Epithelial cell of esophagus (primary cell): ENCODE data around the gene NTN1.

ENCODE experiments used
- DNase-seq: peaks from one replicate; pipeline ENCODE4 v3.0.0; 2010; ENCODE audit warnings: low read depth
- H3K4me3 ChIP-seq: 2 replicates; pipeline ENCODE4 v1.5.1; 2011; ENCODE audit warnings: mild to moderate bottlenecking, low read length, control low read depth
- CTCF ChIP-seq: IDR thresholded peaks from 2 replicates; pipeline ENCODE4 v1.5.1; 2011; ENCODE audit warnings: low read depth, mild to moderate bottlenecking, low read length, control low read depth, inconsistent platforms; ENCODE audit not compliant: insufficient read depth; ENCODE audit errors: missing control alignments

NTN1 gene

GRCh38 chr17:9286434-9286833 is 265.1 kb downstream of the NTN1 start:
- TF ChIP-seq CTCF, result no peak
- no peak overlapping the region for H3K4me3 ChIP-seq
- no peak for DNase-seq

GRCh38 chr17:9287306-9287705 is 266.0 kb downstream of the NTN1 start:
- DNase-seq, result no peak
- no peak overlapping the region for H3K4me3 ChIP-seq
- TF ChIP-seq CTCF, result no peak

GRCh38 chr17:9290226-9290613 is 268.9 kb downstream of the NTN1 start:
- no peak for DNase-seq
- TF ChIP-seq CTCF, result no peak

GRCh38 chr17:9291912-9292560 is 270.7 kb downstream of the NTN1 start:
- no peak overlapping the region for H3K4me3 ChIP-seq
- peak; percentile 73 for TF ChIP-seq CTCF
- DNase-seq, result peak; percentile 40

More at GRCh38 chr17:9290226-9290613, 268.9 kb downstream of the NTN1 start:
- peak overlapping the region; percentile 3 for H3K4me3 ChIP-seq

GRCh38 chr17:9292561-9292941 is 271.2 kb downstream of the NTN1 start:
- no peak overlapping the region for H3K4me3 ChIP-seq
- DNase-seq, result no peak

More at GRCh38 chr17:9292561-9292941, 271.2 kb downstream of the NTN1 start:
- TF ChIP-seq CTCF, result no peak
